ENCODE measurements around the gene JADE1.

JADE1 gene

DNA sequence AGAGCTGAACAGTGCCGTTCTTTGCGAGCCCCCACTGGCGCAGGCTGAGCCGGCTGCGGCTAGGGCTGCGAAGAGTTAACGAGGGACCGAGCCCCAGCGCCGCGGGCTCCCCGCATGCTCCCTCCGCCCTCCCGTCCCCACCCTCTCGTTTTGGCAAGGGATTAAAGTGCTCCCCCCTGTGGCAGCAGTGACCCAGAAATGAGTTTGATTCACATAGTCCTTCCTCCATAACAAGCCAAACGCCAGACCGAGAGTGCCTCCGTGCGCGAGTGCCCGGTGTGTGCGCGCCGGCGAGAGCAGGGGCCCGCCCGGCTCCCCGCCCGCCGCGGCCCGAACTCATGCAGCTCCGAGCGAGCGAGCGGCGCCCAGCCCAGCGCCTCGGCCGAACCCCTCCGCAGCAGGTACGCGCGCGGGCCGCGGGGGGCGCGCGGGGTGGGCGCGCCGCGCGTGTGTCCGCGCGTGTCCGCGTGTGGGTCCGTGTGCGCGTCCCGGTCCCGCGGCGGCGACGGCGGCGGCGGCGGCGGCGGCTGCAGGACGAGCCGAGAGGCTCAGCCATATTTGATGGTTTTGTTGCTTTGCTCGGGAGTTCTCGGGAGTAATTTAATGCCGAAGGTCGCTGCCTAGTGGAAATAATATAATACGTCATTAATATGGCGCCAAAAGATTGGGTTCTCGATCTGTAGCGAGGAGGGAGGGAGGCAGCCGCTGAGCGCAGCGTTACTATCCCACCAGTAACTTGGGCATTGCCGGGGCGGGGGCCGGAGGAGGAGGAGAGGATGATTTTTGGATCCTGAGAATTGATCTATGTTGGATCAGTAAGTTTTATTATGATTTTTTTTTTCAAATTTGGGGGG is at the start of gene JADE1:
TSS of gene JADE1 (plus strand) at position 224 of the 854 bp plus-strand sequence. CDS start 22,059 bp downstream, outside the sequence.
- peak; percentile 91 to 94 for DNase-seq

DNA sequence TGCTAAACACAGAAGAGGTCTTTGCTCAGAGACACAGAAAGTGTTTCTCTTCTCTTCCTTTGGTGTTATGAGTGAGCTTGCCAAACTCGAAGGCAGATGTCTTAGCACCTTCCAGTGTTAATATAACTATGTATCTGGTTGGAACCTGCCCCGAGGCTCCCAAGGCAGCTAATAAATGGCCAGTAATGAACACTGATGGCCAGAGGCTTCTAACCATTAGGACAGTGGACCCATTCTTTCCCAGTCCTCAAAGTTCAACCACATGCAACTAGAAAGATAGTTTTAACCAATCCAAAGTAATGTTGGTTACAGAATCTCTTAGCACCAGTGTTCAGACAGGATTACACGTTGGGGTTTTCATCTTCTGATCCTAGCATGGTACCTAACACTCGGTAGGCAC is 42.7 kb upstream of the JADE1 start:
- no peak for DNase-seq

DNA sequence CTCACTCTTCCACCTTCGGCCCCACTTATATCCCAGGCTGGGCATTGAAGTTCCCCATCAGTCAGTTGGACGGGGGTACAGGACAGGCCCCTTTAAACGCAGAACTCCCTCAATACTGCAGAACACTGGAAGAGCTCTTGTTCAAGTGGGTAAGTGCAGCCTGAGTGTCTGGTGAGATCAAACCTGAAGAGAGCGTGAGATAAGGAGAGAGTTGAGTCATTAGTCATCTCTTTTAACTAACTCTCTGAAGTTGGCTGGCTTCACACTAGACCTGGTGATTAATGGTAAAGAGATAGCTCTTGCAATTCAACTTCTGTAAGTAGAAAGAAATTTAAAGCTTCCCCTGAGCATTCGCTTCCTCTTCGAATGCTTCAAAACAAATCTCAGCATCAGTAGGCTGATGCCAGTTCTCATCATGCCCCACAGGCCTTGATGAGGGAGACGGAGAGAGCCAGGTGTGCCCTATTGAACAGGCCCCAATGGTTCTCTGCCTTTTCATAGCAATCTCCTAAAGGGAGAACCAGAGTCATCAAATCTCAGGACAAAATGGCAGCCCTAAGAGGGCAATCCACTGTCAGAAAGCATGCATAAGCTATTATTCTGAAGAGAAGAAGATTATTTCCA is 41.0 kb upstream of the JADE1 start:
- no peak for DNase-seq

DNA sequence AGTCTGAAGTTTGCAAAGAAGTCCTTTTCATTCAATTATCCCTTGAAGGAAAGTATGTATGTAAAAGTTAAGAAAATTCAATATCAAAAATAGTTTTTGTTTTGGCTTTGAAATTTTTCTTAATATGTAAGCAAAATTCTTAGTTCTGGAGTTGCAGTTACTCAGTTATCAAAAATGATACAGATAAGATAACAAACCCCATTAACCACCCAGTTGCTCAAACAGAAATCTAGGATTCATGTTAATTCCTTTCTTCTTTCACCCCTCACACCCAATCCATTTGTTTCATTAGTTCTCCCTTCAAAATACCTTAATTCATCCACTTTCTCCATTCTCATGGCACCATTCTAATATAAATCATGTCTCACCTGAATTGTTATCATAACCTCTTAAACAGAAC is 40.5 kb upstream of the JADE1 start:
- DNase-seq: no peak

DNA sequence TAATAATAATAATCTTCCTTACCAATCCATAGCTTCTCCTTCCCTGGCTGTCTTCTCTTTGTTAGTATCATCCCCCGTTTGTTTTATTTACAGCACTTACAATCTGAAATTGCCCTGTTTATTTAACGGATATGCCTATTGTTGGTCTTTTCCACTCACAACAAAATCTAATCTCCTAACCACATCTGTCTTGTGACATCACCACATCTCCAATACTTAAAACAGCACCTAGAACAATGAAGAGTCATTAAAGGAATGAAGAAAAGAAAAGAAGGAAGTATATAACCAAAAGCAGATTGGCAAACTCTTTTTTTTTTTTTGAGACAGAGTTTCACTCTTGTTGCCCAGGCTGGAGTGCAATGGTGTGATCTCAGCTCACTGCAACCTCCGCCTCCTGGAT is 38.7 kb upstream of the JADE1 start:
- DNase-seq: no peak

DNA sequence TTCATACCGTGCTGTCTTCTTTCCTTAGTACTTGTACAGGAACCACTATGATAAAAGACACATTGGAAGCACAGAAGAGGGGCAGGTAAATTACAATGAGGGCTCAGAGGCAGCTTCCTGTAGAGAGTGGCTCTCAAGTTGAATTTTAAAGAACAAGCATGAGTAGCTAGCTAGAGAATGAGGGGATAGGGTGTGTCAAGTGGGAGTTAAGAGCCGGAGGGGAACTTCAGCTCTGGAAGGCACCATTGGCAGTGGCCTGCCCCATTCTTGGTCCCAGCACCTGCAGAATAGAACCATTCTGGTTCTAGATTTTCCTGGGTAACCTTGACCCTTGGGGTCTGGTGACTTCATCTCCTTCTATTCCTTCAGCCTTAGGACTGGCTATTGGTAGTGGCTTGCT is 34.0 kb upstream of the JADE1 start:
- DNase-seq: no peak

DNA sequence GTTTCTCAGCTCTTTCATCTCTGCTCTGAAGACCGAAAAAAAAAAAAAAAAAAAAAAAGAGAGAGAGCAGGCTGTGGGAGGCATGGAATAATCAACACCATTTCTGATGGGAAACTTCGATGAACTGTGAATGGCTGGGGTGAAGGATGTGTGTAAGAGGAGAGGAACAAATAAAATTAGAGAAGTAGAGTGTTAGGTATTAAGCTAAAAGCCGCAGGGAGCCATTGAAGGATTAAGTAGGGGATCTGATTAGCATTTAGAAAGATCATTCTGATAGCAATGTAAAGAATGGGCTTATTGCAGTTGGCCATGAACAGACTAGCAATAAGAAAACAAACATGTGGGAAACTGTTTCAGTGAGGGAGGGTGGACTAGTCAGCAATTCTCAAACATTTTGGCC is 33.6 kb upstream of the JADE1 start:
- no peak for DNase-seq

DNA sequence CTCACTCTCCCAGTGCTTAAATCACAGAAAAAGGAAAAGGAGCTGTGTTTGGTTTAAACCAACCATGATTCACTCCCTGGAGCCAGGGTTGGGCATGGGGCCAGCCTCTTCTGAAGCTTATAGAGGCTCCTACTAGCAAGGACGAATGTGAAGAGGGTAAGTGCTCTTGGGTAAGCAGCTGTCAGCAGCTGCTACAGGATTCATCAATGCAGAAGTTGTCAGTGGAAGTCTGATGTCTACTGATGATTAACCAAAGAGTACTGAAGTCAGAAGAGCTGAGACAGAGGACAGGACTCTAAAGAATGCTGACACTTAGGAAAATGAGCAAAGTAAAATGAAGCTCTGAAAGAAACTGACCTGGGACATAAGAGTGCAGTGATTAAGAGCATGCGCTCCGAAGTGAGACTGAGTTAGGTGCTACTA is 32.7 kb upstream of the JADE1 start:
- DNase-seq: no peak

DNA sequence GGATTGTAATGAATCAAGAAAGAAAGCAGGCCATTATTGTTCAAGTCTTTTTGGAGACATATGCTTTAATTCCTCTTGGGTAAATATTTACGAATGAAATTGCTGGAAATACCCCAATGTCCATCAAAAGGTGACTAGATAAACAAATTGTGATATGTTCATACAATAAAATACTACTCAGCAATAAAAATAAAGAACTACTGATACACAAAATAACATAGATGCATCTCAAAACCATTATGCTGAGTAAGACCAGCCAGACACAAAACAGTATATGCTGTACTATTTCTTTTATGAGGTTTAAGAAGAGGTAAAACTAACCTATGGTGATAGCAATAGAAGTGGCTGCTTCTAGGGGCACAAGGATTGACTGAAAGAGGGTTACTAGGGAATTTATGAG is 28.8 kb upstream of the JADE1 start:
- DNase-seq: no peak

DNA sequence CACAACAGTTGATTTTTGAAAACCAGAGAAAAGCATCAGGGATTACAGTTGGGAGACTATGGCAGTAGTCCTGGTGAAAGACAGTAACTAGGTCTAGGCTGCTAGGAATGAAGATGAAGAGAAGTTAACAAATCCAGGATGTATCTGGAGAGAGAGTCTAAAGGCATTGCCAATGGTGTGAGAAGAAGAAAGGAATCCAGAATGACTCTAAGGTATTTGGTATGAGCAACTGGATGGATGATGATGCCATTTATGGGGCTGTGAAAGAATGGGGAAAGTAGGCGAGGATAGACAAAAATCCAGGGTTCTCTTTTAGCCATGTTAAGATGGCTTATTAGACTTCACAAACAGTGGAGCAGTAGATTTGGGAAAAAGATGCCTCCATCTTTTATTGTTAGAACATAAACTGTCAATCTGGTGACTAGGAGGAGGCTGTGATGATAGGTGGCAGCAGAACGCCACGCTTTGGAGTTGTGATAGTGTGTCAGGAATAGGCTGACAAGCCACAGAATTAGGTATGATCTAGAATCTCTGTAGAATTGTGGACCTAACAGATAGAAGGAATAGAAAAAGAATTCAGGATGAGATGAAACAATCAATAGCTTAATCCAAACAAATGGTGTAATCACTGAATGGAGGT is 27.3 kb upstream of the JADE1 start:
- DNase-seq: peak; percentile 48 to 49

DNA sequence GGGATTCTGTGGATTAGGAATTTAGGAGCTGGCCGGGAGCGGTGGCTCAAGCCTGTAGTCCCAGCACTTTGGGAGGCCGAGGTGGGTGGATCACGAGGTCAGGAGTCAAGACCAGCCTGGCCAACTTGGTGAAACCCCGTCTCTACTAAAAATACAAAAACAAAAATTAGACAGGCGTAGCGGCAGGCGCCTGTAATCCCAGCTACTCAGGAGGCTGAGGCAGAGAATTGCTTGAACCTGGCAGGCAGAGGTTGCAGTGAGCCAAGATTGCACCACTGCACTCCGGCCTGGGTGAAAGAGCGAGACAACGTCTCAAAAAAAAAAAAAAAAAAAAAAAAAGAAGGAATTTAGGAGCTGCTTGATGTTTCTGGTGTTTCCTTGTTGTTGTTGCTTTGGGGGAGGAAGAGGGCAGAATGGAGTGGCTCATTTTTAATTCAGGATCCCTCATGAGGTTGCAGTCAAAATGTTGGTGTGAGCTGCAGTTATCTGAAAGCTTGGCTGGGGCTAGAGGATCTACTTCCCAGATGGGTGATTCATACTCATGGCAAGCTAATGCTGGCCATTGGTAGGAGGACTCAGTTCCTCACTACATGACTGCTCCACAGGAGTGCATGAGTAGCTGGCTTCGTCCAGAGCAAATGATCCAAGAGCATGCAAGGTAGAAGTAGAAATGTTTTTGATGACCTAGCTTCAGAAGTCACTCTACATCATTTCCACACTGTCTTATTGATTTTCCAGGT is 26.5 kb upstream of the JADE1 start:
- DNase-seq: no peak

DNA sequence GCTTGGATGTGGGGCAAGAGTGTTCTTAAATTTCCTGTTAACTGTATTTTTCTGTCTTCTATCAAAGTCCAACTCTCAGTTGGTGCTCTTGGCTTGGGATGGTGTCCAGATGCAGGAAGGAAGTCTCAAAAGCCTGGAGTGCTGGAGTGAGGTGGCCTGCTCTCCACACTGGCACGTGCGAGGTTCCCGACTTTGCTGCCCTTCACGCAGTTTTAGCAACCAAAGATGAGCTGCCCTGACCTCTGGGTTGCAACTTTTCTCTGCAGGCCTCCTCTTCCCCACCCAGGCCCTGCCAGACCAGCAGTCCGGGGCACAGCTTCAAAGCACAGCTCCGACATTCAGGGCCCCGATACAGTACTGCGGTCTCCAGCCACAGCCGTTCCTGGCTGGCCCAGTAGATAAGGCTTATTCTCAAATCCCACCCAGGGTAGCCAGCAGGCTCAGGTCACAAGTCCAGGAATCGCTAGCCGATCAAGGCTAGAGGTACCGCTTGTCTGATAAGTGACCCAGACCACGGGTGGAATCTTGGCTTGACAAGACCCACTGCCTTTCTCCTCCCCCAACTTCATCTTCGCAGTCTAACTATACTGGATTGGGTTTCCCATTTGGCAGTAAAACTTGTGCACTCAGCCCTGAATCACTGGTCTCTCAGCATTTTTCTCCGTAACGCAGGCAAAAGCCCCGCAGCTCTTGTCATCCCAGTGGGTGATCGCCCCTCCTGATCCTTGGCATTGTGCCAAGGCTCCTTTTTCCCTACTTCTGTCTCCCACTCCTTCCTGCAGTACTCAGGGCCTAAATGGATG is 21.8 kb upstream of the JADE1 start:
- DNase-seq: no peak

DNA sequence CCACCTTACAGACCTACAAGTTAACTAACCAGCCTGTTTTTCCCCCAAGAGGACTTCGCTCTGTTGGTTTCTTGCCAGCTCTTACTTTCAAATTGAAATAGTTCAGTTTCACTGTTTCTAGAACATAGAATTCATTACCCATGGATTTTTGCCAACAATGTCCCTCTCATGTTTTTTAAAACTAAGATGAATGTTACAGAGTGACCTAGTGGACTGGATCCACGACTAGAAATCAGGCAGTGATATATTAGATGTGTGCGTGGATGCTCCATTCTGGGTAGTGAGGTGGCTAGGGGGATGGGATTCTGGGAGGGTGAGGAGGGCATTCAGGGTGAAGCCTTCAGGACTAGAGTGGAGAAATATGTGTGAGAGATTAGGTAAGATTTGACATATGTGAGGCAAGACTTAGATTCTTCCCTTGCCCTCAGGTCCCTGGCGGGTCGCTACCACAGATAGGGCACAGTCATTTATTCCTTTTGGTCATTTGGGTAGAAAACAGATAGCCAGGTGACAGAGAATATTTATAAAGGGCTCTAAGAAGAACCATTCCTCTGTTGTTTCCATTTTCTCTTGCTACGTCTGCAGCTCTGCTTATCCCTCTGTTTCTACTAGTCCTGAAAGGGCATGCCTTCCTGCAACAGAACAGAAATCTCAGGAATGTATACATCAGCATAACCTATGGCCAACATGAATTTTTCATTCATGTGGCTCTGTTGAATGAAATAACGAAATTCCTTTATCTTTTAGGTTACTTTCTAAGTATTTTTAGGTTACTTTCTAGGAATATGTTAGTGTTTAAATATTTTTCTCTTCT is 15.4 kb upstream of the JADE1 start:
- DNase-seq: no peak

DNA sequence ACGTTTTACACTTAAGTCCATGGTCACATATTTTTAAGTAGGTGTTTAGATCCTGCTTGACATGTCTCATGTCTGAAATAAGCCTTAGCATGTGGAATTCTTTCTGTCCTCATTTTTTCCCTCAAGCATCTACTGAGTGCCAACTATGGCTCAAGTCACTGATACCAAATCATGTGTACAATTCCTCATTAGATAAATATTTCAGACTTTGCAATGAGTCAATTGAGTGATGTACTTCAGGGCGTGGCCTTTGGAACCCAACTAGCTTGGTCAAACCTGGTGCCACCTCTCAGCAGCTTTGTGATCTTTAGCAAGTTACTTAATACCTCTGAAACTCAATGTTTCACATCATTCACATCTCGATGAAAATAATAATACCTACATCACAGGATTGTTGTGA is 12.6 kb upstream of the JADE1 start:
- no peak for DNase-seq

DNA sequence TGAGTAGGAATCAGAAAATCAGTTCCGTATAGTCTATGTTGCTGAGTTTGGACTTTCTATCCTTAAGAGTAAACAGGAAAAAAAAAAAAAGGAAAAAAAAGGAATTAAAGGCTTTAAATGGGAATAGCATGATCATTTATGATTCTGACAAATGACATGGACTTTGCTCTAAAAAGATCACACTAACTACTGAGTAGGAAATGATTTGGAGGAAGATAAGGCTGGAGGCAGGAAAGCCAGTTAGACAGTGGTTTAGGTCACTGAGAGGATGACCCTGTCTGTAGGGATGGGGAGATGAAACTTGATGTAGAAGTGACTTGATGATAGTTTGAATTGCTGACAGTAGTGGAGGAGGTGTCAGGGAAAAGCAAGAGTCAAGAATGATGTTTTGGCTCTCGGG is 9.2 kb upstream of the JADE1 start:
- DNase-seq: no peak

DNA sequence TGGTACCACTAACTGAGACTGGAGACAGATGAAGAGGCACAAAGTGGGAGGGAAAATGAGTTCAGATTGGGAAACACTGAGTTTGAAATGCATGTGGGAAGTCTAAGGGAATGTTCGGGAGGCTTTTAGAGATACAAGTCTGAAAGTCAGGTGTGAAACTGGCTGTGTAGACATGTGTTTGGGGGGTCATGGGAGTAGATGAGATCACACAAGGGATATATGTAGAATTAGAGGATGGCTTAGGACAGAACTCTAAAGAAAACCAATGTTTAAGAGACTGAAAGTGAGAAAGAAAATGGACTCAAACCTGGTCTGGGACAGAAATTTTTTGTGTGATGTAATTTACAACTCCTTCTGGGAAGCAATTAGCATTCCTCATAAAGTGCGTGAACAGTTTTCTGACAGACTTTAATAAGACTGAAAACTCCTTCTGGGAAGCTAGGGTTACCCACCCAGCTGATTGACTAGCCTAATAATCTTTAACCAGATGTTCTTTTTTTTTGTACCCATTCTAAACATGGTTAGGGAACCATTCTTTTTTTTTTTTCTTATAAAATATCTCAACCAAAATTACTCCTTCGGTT is 8.7 kb upstream of the JADE1 start:
- no peak for DNase-seq

DNA sequence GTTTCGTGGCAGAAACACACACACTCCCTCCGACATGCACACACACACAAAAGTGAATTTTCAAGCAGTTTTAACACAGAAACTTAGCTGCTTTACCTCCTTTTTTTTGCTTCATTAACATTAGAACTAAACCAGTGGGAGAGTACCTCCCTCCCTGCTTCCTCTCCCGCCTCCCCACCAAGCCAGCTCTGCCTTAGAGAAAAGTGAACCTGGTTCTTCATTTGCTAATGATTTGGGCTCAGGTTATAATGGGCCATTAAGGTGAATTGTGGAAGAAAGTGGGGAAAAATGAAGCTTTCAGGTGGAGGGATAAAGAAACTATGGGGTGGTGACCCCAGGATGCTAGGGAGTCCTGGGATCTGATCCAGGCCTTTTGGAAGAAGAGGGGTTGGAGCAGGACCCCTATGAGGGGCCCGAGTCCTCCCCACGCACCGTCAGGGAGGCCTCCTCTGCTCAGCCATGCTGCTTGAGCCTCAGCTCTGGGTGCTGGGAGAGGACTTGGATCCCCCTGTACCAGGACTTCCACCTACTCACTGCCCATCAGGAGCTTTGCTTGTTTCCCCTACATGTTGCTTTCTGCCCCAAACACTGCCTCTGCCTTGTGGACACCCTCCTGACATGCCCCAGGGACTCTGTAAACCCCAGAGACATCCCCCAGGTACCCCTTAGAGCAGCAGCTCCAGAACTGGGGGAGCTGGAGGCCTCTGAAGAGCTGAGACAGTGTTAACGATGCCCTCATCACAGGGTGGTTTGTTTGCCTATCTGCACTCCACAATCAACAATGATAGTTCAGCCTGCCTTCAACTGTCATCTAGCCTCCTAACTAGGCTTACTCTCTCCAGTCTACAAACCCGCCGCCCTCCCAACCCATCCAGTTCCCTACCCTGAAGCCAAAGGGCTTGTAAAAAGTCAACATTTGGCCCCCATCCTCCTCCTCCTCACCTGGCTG is 6.5 kb upstream of the JADE1 start:
- no peak for DNase-seq

DNA sequence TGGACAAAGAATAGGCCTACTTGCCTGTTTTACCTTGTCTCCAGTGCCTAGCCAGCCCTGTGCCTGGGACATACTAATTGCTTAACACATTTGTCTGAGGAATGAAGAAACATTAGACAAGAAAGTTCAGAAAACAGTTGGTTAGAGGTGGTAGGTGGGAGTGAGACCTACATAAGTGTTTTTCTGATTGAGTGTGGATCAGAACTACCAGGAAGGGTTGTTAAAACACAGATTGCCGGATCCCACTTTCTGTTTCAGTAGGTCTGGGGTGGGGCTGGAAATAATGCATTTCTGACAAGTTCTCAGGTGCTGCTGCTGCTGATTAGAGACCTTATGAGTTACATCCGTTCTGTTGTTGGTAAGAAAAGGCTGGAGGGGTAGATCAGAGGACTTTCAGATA is 5.7 kb upstream of the JADE1 start:
- DNase-seq: peak in 1 of 2 experiments; percentile 23

DNA sequence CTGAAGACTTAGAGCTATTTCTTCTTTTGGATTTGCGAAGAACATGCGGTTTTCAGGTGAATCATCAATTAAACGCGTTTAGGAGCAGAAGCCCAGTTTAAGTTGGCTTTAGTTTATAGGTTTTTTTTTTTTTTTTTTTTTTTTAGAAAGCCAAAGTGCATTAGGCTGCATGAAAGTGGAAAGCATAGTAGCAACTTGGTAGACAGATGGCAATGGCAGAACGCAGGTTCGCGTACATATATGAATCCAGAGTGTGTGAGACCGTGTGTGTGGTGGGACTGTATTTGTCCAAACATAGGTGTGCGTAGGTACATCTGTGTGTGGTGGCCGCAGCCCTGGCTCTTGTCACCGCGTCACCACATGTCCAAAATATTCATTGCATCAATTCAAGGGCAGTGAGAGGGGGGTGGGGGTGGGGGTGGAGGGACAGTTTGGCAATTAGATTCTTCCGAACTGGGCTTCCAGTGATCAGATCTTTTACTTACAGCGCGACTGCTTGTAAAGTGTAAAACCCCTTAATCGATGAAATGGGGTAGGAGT is 901 bp downstream of the JADE1 start:
- DNase-seq: peak; percentile 36 to 39
